COLO829 (cell line): ENCODE data around the gene NR1H2.
"Not testable (repeated sequence)": the region's sequence is repeated elsewhere in the genome, so short reads cannot be mapped to it uniquely, and the experiment has no call there.

Experiments used
- DNase-seq: peaks from one replicate; pipeline ENCODE4 v3.0.0; 2012; ENCODE audit warnings: low spot score

Gene NR1H2

DNA sequence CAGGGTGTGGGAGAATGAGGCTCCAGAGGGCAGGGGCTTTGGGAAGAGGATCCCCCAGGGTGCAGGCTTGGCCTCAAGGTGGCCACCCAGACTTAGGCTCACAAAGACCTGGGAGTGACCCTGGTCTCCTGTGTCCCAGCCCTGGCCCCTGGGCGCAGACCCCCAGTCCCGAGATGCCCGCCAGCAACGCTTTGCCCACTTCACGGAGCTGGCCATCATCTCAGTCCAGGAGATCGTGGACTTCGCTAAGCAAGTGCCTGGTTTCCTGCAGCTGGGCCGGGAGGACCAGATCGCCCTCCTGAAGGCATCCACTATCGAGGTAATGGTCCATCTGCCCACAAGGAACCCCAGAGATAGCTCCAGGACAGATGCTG is 2.6 kb downstream of the NR1H2 start:
- no peak for DNase-seq

DNA sequence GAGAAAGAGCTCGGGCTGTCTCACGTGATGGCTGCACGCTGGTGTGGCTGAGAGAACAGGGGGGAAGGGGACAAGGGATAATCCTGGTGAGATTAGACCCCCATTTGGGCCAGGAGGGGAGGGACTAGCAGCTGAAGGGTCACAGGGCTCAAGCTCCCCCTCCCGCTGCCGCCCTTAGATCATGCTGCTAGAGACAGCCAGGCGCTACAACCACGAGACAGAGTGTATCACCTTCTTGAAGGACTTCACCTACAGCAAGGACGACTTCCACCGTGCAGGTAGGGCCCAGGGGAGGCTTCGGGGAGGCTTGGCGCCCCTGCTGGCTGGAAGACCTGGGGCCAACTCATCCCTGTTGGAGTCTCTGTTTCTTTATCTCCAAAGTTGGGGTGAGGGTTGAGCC is 3.3 kb downstream of the NR1H2 start:
- DNase-seq: no peak

DNA sequence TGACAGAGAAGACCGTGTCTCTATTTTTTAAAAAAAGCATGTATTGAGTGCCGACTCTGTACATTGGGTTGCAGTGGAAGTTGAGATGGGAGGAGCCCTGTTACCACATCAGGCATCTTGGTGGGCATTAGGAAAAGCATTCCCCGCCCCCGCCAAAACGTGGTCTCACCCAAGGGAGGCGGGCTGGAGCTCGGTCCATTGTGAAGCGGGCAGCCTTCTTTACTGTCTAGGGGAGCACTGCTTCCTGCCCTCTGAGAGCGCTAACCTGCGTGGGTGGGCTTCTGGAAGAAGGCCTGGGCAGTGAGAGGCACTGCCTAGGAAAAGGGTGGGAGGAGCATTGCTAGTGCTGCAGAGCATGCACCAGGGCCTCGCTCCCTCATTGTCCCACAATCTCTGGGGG is 3.9 kb downstream of the NR1H2 start:
- DNase-seq: no peak

DNA sequence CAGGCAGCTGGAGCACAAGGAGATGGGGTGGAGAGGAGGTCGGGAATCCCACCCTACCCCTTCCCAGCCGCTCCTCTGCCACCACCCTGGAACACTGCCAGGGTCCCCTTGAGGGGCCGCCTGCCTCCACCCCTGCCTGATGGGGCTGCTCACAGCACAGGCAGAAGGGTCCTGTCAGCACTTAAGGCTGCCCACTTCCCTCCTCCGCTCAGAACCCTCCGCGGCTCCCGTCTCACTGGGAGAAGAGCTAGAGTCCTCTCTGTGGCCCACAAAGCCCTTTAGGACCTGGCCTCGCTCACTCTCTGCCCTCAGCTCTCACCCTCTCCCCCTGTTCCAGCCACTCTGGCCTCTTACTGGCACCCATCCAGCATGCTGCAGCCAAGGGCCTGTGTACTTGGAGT is 4.5 kb downstream of the NR1H2 start:
- DNase-seq: no peak

DNA sequence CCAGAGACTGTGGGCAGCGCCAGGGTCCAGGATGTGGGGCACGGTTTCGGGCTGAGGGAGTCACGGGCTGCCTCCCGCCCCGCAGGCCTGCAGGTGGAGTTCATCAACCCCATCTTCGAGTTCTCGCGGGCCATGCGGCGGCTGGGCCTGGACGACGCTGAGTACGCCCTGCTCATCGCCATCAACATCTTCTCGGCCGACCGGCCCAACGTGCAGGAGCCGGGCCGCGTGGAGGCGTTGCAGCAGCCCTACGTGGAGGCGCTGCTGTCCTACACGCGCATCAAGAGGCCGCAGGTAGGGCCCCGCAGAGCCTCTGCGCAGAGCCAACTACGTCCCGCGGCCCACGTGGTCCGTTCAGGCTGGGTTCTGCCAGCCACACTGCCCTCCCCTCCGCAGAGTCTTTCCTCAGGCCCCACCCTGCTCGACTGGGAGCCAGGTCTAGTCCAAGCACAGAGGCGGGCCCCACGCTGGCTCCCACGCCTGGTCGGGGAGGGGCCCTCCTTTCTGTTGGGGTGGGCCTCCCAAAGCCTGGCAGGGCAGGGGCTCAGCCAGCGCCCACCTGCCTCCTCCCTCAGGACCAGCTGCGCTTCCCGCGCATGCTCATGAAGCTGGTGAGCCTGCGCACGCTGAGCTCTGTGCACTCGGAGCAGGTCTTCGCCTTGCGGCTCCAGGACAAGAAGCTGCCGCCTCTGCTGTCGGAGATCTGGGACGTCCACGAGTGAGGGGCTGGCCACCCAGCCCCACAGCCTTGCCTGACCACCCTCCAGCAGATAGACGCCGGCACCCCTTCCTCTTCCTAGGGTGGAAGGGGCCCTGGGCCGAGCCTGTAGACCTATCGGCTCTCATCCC is 5.8 kb downstream of the NR1H2 start:
- DNase-seq: no peak

DNA sequence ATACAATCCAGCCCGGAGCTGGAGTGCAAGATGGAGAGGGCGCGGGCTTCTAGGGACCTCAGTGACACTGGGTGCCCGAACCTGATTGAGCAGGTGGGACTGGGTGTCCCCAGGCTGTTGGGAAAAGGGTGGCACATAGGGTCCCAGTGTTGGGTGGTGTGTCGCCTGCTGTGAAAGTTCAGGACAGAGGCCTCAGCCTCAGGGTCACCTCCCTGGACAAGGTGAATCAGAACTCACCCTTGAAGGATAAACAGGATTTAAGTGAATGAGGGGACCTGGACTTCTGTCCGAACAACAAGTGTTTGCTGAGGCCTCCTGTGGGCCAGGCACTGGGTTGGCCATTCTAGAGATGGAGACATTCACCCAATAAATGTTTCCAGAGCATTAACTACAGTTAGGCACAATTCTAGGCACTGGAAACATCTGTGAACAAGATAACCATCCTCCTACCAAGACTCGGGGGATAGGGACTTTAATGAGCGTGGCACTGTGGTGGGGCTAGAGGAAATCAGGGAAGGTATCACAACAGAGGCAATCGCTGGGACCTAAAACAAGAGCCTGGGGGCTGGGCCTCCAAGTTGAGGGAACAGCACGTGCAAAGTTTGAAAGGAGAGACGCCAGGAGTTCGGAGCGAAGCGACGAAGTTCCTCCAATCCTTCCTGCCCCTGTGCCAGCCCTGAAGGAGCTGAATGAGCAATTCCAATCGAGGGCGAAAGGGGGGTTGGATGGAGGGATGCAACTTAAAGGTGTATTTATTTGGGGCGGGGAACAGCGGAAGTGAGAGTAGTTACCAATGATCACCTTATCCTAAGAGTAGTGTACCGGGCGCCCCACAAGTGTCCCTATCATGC is 7.0 kb downstream of the NR1H2 start:
- no peak for DNase-seq

DNA sequence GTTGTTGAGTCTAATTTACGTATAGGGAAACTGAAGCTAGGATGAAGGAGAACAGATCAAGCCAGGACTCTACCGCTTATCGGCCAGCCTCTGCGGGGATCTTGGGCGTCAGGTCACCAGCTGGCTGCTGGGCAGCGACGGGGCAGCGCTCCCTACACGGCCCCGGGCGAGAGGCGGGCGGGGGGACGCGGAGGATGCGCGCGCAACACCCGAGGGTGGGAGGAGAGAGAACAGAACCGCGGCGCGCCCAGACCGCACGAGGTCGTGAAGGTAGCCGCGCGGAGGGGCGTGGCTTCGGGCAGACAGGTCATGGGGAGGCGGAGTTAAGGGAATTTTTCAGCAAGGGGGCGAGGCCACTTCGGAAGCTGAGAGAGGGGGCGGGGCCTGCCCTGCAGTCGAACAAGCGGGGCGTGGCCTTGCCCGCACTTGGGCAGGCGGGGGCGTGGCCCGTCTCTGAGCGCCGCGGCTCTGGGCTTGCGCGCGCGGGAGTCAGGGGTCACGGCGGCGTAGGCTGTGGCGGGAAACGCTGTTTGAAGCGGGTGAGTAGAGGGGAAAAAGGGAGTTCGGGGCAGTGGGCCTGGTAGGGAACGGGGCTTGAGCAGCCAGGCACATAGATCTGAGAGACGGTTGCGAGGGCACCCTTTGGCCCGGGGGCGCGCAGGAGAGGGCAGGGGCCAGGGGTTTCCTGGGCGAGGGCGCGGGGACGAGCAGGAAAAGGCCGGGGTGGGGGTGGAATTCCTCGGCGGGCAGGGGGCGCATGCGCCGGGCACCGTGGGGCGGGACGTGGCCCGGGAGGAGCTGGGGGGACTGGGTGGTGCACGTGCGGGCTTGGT is 7.8 kb downstream of the NR1H2 start, which contains the start of gene POLD1:
TSS of gene POLD1 (plus strand) at position 496 of the 833 bp plus-strand sequence. CDS start 14,505 bp downstream, outside the sequence.
- peak; percentile 100 for DNase-seq

DNA sequence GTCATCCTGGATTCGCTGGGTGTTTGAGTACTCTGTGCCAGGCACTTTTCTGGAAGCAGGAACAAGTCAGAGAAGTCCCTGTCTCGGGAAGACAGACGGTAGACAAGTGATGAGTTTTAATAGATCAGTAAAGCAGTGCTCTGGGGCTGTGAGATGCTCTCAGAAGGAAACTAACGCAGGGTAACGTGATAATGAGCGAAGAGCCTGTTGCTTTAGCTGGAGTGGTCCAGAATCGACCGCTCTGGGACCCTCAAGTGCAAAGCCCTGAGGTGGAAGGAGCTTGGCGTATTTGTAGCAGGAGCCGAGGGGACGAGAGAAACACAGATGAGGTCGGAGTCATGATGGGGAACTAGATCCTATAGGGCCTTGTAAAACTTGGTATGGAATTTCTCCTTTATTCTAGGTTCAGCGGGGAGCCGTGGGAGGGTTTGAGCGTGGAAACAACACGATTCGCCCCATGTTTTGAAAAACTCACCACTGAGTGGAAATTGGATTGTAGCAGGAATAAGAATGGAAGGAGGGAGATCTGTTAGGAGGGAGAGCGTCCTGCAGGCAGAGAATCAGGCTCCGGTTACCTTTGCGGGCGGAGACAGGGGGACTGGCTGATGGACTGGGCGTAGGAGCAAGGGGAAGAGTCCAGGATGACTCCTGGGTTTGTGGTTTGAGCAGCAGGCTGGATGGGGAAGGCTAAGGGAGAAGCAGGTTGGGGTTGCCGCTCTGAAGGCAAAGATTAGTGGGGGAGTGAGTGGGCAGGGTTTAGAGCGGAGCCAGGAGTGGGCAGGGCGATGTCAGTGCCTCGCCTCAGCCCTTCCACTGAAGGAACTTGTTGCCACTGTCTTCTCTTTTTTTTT is 8.7 kb downstream of the NR1H2 start:
- DNase-seq: no peak

DNA sequence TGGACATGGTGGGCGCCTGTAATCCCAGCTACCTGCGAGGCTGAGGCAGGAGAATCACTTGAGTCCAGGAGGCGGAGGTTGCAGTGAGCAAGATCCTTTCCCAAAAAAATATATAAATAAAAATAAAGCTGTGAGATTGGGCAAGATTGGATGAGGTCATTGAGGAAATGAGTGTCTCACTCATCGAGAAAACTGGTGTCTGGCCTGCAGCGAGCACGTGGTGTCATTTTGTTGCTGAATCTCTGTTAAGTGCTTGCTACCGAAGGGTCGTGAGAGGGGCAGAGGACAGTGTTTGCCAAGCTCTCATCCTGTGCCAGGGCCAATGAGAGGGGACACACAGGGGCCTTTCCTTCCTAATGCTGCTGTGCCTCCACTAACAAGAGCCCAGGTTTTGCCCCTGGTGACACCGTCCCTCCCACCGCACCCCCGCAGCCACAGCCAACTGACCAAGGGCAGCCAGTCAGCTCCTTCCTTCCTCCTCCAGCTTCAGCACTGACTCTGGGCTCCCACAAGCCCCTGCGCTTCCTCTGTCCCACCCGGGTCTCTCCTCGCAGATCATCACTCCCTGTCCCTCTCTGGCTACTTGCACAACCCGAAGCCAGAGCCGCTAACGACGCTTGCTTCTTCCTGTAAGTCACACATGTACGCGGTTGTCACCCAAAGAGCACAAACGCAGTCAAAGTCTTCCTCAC is 11.1 kb downstream of the NR1H2 start:
- no peak for DNase-seq

DNA sequence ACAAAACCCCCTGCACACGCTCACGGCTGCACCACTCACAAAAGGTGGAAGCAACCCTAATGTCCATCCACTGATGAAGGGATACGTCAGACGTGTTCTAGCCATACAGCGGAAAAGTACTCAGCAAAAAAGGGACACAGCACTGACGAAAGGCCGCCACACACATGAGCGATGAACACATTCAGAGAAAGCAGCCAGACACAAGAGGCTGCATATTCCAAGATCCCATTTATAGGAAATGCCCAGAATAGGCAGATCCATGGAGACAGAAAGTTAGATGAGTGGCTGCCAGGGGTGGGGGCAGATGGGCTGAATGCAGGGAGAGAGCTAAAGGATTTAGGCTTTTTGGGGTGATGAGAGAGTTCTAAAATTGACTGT is 11.6 kb downstream of the NR1H2 start:
- DNase-seq: no peak

DNA sequence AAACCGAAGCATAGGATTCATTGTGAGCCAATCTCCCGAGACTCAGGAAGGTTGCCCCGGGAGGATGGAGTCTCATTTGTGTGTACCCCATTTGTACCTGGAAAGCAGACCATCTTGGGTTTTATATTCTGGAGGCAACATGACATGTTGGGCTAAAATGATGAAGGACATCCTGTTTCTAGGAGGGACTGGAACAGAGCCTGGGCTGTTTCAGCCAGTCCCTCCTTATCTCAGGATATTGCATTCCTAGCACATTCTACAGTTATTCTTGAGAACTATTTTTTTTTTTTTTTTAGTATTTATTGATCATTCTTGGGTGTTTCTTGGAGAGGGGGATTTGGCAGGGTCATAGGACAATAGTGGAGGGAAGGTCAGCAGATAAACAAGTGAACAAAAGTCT is 14.0 kb downstream of the NR1H2 start:
- not testable (repeated sequence) for DNase-seq

DNA sequence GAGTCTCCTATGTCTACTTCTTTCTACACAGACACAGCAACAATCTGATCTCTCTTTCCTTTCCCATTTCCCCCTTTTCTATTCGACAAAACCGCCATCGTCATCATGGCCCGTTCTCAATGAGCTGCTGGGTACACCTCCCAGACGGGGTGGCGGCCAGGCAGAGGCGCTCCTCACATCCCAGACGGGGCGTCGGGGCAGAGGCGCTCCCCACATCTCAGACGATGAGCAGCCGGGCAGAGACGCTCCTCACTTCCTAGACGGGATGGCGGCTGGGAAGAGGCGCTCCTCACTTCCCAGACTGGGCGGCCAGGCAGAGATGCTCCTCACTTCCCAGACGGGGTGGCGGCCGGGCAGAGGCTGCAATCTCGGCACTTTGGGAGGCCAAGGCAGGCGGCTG is 14.7 kb downstream of the NR1H2 start:
- DNase-seq: not testable (repeated sequence)

DNA sequence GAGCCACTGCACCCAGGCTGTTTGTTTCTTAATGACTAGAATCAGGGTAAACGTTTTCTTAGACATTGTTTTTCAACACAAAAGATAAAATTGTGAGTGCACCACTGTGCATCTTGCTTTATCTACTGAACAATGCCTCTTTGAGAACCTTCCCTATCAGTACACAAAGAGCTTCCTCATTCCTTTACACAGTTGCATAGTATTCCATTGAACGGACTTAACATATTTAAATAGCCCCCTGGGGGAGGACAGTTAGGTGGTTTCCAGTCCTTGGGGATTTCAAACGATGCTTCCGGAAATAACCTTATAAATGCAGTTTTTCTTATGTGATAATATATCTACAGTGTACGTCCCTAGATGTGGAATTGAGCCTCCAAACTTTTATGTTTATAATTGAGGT is 16.5 kb downstream of the NR1H2 start:
- DNase-seq: peak; percentile 10

DNA sequence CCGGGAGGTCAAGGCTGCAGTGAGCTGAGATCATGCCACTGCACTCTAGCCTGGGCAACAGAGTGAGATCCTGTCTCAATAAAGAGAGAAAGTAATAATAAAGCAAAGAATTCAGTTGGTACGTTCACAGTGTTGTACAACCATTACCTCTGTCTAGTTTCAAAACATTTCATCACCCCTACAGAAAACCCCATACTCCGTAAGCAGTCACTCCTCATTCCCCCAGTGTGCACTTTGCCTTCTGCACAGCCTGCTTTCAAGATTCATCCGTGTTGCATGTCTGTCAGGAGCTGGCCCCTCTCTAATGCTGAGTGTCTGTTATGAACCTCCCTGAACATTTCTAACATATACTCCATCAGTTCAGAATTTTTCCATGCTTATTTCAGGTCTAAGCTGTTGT is 17.3 kb downstream of the NR1H2 start:
- no peak for DNase-seq

DNA sequence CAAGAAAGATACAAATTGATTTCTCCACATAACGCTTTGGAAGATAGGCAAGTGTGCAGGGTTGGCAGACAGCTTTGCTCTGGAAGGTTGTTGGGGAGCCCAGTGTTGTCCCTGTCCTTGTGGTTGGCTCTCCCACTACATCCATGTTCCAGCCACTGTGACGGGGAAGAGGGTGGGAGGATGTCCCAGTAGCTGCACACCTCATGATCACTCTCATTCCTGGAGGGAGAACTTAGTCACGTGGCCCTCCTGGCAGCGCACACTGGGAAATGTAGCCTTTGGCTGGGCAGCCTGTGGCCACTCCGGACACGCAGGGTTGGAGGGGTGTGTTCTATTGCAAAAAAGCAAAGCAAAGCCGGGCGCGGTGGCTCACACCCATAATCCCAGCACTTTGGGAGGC is 17.8 kb downstream of the NR1H2 start:
- no peak for DNase-seq

DNA sequence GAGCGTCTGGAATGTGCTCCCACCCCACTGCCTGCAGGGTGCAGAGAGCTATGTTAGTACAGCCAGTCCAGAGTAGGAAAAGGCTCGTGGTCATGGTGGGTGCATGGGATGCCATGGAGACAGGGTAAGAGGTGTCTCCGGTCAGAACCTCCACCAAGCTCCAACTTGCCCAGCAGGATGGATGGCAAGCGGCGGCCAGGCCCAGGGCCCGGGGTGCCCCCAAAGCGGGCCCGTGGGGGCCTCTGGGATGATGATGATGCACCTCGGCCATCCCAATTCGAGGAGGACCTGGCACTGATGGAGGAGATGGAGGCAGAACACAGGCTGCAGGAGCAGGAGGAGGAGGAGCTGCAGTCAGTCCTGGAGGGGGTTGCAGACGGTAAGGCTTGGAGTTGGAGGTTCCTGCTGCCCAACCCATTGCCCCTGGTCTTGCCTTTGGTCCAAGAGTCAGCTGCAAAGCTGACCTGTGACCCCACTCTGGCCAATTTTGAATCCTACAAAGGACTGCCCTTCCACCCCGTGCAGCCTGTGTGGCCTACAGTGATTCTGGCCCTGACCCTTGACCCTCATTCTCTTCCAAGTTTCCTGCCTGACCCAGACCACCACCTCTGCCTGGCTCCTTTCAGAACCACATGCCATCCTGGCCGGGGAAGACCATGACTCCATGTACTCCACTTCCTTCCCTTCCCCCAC is 22.6 kb downstream of the NR1H2 start:
- DNase-seq: no peak

DNA sequence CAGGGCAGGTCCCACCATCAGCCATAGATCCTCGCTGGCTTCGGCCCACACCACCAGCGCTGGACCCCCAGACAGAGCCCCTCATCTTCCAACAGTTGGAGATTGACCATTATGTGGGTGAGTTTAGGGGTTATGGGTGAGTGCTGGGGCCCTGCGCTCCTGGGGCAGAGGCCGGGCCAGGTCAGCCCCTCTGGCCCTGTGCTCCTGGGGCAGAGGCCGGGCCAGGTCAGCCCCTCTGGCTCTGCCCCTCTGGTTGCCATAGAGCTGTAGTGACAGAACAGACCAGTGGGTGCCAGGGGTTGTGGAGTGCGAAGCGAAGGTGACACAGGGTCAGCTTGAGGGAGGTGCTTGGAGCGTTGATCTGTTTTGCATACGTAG is 23.1 kb downstream of the NR1H2 start:
- DNase-seq: no peak

DNA sequence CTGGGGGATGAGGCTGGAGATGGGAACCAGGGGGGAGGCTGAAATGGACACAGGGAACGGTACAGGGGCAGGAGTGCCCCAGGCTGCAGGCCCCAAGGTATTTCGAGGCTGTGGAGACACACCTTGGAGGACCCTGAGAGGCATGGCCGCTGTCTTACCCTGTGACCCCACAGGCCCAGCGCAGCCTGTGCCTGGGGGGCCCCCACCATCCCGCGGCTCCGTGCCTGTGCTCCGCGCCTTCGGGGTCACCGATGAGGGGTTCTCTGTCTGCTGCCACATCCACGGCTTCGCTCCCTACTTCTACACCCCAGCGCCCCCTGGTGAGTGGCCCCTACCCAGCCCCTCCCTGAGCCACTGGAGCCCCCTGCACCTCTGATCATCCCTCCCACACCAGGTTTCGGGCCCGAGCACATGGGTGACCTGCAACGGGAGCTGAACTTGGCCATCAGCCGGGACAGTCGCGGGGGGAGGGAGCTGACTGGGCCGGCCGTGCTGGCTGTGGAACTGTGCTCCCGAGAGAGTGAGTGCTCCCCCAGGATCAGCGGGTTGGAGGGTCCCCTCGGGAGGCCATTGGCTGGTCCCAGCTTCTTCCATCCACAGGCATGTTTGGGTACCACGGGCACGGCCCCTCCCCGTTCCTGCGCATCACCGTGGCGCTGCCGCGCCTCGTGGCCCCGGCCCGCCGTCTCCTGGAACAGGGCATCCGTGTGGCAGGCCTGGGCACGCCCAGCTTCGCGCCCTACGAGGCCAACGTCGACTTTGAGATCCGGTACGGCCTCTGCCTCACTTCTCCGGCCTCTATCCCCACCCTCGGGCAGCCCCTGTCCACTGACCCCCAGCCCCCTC is 25.6 kb downstream of the NR1H2 start:
- no peak for DNase-seq
